ENCODE results near the gene DAGLB.
"Not testable (repeated sequence)": the region's sequence is repeated elsewhere in the genome, so short reads cannot be mapped to it uniquely, and the experiment has no call there.

The DAGLB gene

GRCh38 chr7:6482307-6482706 lies 34.6 kb upstream of the DAGLB start:
- Histone ChIP-seq H3K36me3 (ENCODE audit: control insufficient read depth, insufficient read depth, low read length) (peaks cover 19% of the 10 kb centered on the region; the same call in 1 of the 2 replicates), H3K4me1 (ENCODE audit: control insufficient read depth, insufficient read depth, low read length) (no peaks in the 10 kb centered on the region), H3K9me3 (ENCODE audit: control insufficient read depth, insufficient read depth, low read length) (no peaks in the 10 kb centered on the region), H3K9ac (ENCODE audit: low read depth, low read length) (no peak overlapping the region), H3K27ac (ENCODE audit: low read depth, low read length) (no peak overlapping the region), H3K27me3 (ENCODE audit: control insufficient read depth, insufficient read depth, low read length) (no peaks in the 10 kb centered on the region), H3K4me3 (ENCODE audit: low read depth, low read length) (peak overlapping the region; percentile 91; the same call in 1 of the 2 replicates)

GRCh38 chr7:6481445-6481844 lies 33.7 kb upstream of the DAGLB start:
- no peak overlapping the region for H3K27ac ChIP-seq (ENCODE audit: low read depth, low read length)
- no peak overlapping the region for H3K4me3 ChIP-seq (ENCODE audit: low read depth, low read length)
- H3K4me1 ChIP-seq (ENCODE audit: control insufficient read depth, insufficient read depth, low read length) = no peaks in the 10 kb centered on the region
- peaks cover 19% of the 10 kb centered on the region; the same call in 1 of the 2 replicates for H3K36me3 ChIP-seq (ENCODE audit: control insufficient read depth, insufficient read depth, low read length)
- H3K9ac ChIP-seq (ENCODE audit: low read depth, low read length) = no peak overlapping the region
- no peaks in the 10 kb centered on the region for H3K27me3 ChIP-seq (ENCODE audit: control insufficient read depth, insufficient read depth, low read length)
- no peaks in the 10 kb centered on the region for H3K9me3 ChIP-seq (ENCODE audit: control insufficient read depth, insufficient read depth, low read length)

- Histone ChIP-seq H3K9me3 (ENCODE audit: control insufficient read depth, insufficient read depth, low read length) (no peaks in the 10 kb centered on the region), H3K9ac (ENCODE audit: low read depth, low read length) (no peak overlapping the region), H3K4me3 (ENCODE audit: low read depth, low read length) (no peak overlapping the region), H3K36me3 (ENCODE audit: control insufficient read depth, insufficient read depth, low read length) (peaks cover 19% of the 10 kb centered on the region; the same call in 1 of the 2 replicates), H3K4me1 (ENCODE audit: control insufficient read depth, insufficient read depth, low read length) (no peaks in the 10 kb centered on the region), H3K27ac (ENCODE audit: low read depth, low read length) (no peak overlapping the region), H3K27me3 (ENCODE audit: control insufficient read depth, insufficient read depth, low read length) (no peaks in the 10 kb centered on the region)
Observed at GRCh38 chr7:6480323-6480660, 32.5 kb upstream of the DAGLB start.

GRCh38 chr7:6479067-6479466 lies 31.3 kb upstream of the DAGLB start:
- Histone ChIP-seq H3K9me3 (ENCODE audit: control insufficient read depth, insufficient read depth, low read length) (no peaks in the 10 kb centered on the region), H3K9ac (ENCODE audit: low read depth, low read length) (no peak overlapping the region), H3K27ac (ENCODE audit: low read depth, low read length) (no peak overlapping the region), H3K4me3 (ENCODE audit: low read depth, low read length) (no peak overlapping the region), H3K36me3 (ENCODE audit: control insufficient read depth, insufficient read depth, low read length) (peaks cover 20% of the 10 kb centered on the region; the same call in 1 of the 2 replicates), H3K27me3 (ENCODE audit: control insufficient read depth, insufficient read depth, low read length) (no peaks in the 10 kb centered on the region), H3K4me1 (ENCODE audit: control insufficient read depth, insufficient read depth, low read length) (no peaks in the 10 kb centered on the region)

- no peak overlapping the region for H3K4me3 ChIP-seq (ENCODE audit: low read depth, low read length)
- H3K36me3 ChIP-seq (ENCODE audit: control insufficient read depth, insufficient read depth, low read length) = peaks cover 29% of the 10 kb centered on the region
- no peaks in the 10 kb centered on the region for H3K27me3 ChIP-seq (ENCODE audit: control insufficient read depth, insufficient read depth, low read length)
- no peaks in the 10 kb centered on the region for H3K9me3 ChIP-seq (ENCODE audit: control insufficient read depth, insufficient read depth, low read length)
- H3K9ac ChIP-seq (ENCODE audit: low read depth, low read length) = no peak overlapping the region
- no peaks in the 10 kb centered on the region for H3K4me1 ChIP-seq (ENCODE audit: control insufficient read depth, insufficient read depth, low read length)
- no peak overlapping the region for H3K27ac ChIP-seq (ENCODE audit: low read depth, low read length)
Observed at GRCh38 chr7:6478186-6478585, 30.4 kb upstream of the DAGLB start.

GRCh38 chr7:6477318-6477660 lies 29.5 kb upstream of the DAGLB start:
- Histone ChIP-seq H3K36me3 (ENCODE audit: control insufficient read depth, insufficient read depth, low read length) (peaks cover 35% of the 10 kb centered on the region), H3K9ac (ENCODE audit: low read depth, low read length) (no peak overlapping the region), H3K4me1 (ENCODE audit: control insufficient read depth, insufficient read depth, low read length) (no peaks in the 10 kb centered on the region)

GRCh38 chr7:6476596-6477317 lies 29.0 kb upstream of the DAGLB start:
- H3K4me3 ChIP-seq (ENCODE audit: low read depth, low read length) = no peak overlapping the region
- no peaks in the 10 kb centered on the region for H3K4me1 ChIP-seq (ENCODE audit: control insufficient read depth, insufficient read depth, low read length)
- no peaks in the 10 kb centered on the region for H3K9me3 ChIP-seq (ENCODE audit: control insufficient read depth, insufficient read depth, low read length)
- H3K9ac ChIP-seq (ENCODE audit: low read depth, low read length) = no peak overlapping the region
- H3K36me3 ChIP-seq (ENCODE audit: control insufficient read depth, insufficient read depth, low read length) = peaks cover 37% of the 10 kb centered on the region
- no peak overlapping the region for H3K27ac ChIP-seq (ENCODE audit: low read depth, low read length)
- no peaks in the 10 kb centered on the region for H3K27me3 ChIP-seq (ENCODE audit: control insufficient read depth, insufficient read depth, low read length)

More at GRCh38 chr7:6477318-6477660, 29.5 kb upstream of the DAGLB start:
- no peak overlapping the region for H3K4me3 ChIP-seq (ENCODE audit: low read depth, low read length)
- no peak overlapping the region for H3K27ac ChIP-seq (ENCODE audit: low read depth, low read length)
- no peaks in the 10 kb centered on the region for H3K9me3 ChIP-seq (ENCODE audit: control insufficient read depth, insufficient read depth, low read length)
- no peaks in the 10 kb centered on the region for H3K27me3 ChIP-seq (ENCODE audit: control insufficient read depth, insufficient read depth, low read length)

- no peaks in the 10 kb centered on the region for H3K4me1 ChIP-seq (ENCODE audit: control insufficient read depth, insufficient read depth, low read length)
- peaks cover 35% of the 10 kb centered on the region for H3K36me3 ChIP-seq (ENCODE audit: control insufficient read depth, insufficient read depth, low read length)
- H3K27me3 ChIP-seq (ENCODE audit: control insufficient read depth, insufficient read depth, low read length) = no peaks in the 10 kb centered on the region
- H3K27ac ChIP-seq (ENCODE audit: low read depth, low read length) = no peak overlapping the region
- H3K9ac ChIP-seq (ENCODE audit: low read depth, low read length) = no peak overlapping the region
- no peak overlapping the region for H3K4me3 ChIP-seq (ENCODE audit: low read depth, low read length)
- no peaks in the 10 kb centered on the region for H3K9me3 ChIP-seq (ENCODE audit: control insufficient read depth, insufficient read depth, low read length)
Observed at GRCh38 chr7:6475433-6476186, 27.9 kb upstream of the DAGLB start.

- 0 out of 2 replicates have a peak, but pooled peaks cover 3% of the 10 kb centered on the region for H3K9me3 ChIP-seq (ENCODE audit: control insufficient read depth, insufficient read depth, low read length)
Observed at GRCh38 chr7:6465862-6466261, 18.1 kb upstream of the DAGLB start.

GRCh38 chr7:6463609-6464008 lies 15.9 kb upstream of the DAGLB start:
- H3K9me3 ChIP-seq (ENCODE audit: control insufficient read depth, insufficient read depth, low read length); H3K4me3 ChIP-seq (ENCODE audit: low read depth, low read length); H3K9ac ChIP-seq (ENCODE audit: low read depth, low read length); H3K27ac ChIP-seq (ENCODE audit: low read depth, low read length); H3K4me1 ChIP-seq (ENCODE audit: control insufficient read depth, insufficient read depth, low read length); H3K27me3 ChIP-seq (ENCODE audit: control insufficient read depth, insufficient read depth, low read length): not testable (repeated sequence)
- H3K36me3 ChIP-seq (ENCODE audit: control insufficient read depth, insufficient read depth, low read length) = peaks cover 63% of the 10 kb centered on the region

More at GRCh38 chr7:6465862-6466261, 18.1 kb upstream of the DAGLB start:
- no peaks in the 10 kb centered on the region for H3K4me1 ChIP-seq (ENCODE audit: control insufficient read depth, insufficient read depth, low read length)
- peaks cover 76% of the 10 kb centered on the region for H3K36me3 ChIP-seq (ENCODE audit: control insufficient read depth, insufficient read depth, low read length)
- H3K27me3 ChIP-seq (ENCODE audit: control insufficient read depth, insufficient read depth, low read length) = no peaks in the 10 kb centered on the region
- H3K27ac ChIP-seq (ENCODE audit: low read depth, low read length) = no peak overlapping the region
- no peak overlapping the region for H3K9ac ChIP-seq (ENCODE audit: low read depth, low read length)
- no peak overlapping the region for H3K4me3 ChIP-seq (ENCODE audit: low read depth, low read length)

GRCh38 chr7:6461946-6462550 lies 14.3 kb upstream of the DAGLB start:
- Histone ChIP-seq H3K9ac (ENCODE audit: low read depth, low read length) (no peak overlapping the region), H3K36me3 (ENCODE audit: control insufficient read depth, insufficient read depth, low read length) (peaks cover 52% of the 10 kb centered on the region), H3K27me3 (ENCODE audit: control insufficient read depth, insufficient read depth, low read length) (no peaks in the 10 kb centered on the region), H3K4me1 (ENCODE audit: control insufficient read depth, insufficient read depth, low read length) (no peaks in the 10 kb centered on the region), H3K27ac (ENCODE audit: low read depth, low read length) (no peak overlapping the region), H3K9me3 (ENCODE audit: control insufficient read depth, insufficient read depth, low read length) (0 out of 2 replicates have a peak, but pooled peaks cover 3% of the 10 kb centered on the region), H3K4me3 (ENCODE audit: low read depth, low read length) (no peak overlapping the region)

Data from HUES48 (cell line).